ENCODE data around the gene SPIN2B.

- TF ChIP-seq E2F6 (IDR thresholded peaks at IDR 0.05; ENCODE audit: borderline replicate concordance, low read depth) = no peak
- TF ChIP-seq CTCF (IDR thresholded peaks at IDR 0.05) = no peak
Measured at GRCh38 chrX:57119416-57119815, 1.9 kb downstream of the SPIN2B start.

All from A549 (cell line).